ENCODE measurements around the gene ANOS1.

Gene ANOS1

DNA sequence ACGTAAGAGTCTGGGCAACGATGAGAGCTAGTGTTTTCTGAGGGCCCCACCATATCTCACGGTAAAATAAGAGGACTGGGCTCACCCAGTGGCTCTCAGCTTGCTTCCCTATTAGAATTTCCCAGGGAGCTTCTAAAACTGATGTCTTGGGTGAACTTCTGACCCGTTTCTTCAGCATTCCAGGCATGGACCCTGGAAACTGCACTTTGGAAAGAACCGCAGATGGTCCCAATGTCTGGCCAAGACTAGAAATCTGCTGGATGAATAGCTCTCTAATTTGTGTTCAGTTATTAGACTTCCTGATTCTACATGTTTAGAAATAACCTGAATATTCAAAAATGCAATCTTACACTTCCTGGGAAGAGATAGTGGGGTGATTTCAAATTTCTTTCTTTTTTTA is 127.8 kb downstream of the ANOS1 start:
- peaks cover 8% of the 10 kb centered on the region for H3K9me3 Mint-ChIP-seq
- H3K4me1 Mint-ChIP-seq: no peaks in the 10 kb centered on the region
- H3K27ac Mint-ChIP-seq: no peak overlapping the region

DNA sequence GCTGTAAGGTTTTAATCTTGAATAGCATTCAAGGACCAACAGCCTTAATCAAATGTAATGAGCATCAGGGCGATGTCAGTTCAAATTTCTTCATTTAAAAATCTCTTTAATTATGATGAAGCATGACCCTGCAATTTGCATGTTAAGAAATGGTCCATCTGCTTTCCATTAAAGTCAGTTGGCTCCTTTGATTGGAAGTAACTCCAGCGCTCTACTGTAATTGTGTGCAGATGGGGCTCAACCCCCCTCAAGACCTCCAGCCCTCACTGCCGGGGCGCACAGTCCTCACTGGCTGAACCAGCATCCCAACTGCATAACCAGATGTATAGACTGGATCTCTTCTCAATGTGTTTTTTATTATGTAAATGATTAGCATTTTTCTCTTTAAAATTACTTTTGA is 140.4 kb downstream of the ANOS1 start:
- no peak overlapping the region for H3K4me3 Mint-ChIP-seq
- H3K4me1 Mint-ChIP-seq: peaks cover 25% of the 10 kb centered on the region
- H3K9me3 Mint-ChIP-seq: no peaks in the 10 kb centered on the region
- no peak for DNase-seq
- TF ChIP-seq, protein P1, sequence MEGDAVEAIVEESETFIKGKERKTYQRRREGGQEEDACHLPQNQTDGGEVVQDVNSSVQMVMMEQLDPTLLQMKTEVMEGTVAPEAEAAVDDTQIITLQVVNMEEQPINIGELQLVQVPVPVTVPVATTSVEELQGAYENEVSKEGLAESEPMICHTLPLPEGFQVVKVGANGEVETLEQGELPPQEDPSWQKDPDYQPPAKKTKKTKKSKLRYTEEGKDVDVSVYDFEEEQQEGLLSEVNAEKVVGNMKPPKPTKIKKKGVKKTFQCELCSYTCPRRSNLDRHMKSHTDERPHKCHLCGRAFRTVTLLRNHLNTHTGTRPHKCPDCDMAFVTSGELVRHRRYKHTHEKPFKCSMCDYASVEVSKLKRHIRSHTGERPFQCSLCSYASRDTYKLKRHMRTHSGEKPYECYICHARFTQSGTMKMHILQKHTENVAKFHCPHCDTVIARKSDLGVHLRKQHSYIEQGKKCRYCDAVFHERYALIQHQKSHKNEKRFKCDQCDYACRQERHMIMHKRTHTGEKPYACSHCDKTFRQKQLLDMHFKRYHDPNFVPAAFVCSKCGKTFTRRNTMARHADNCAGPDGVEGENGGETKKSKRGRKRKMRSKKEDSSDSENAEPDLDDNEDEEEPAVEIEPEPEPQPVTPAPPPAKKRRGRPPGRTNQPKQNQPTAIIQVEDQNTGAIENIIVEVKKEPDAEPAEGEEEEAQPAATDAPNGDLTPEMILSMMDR (IDR thresholded peaks at IDR 0.05): no peak
- peaks cover 9% of the 10 kb centered on the region for H3K36me3 Mint-ChIP-seq (ENCODE audit: low read depth)
- peaks cover 3% of the 10 kb centered on the region for H3K27me3 Mint-ChIP-seq (ENCODE audit: low read depth, poor library complexity)
- H3K27ac Mint-ChIP-seq: no peak overlapping the region

More for the DNA sequence above, 127.8 kb downstream of the ANOS1 start:
- no peaks in the 10 kb centered on the region for H3K27me3 Mint-ChIP-seq (ENCODE audit: low read depth, poor library complexity)
- peaks cover 5% of the 10 kb centered on the region for H3K36me3 Mint-ChIP-seq (ENCODE audit: low read depth)
- no peak overlapping the region for H3K4me3 Mint-ChIP-seq
- TF ChIP-seq, protein P1 (IDR thresholded peaks at IDR 0.05): no peak
- no peak for DNase-seq

DNA sequence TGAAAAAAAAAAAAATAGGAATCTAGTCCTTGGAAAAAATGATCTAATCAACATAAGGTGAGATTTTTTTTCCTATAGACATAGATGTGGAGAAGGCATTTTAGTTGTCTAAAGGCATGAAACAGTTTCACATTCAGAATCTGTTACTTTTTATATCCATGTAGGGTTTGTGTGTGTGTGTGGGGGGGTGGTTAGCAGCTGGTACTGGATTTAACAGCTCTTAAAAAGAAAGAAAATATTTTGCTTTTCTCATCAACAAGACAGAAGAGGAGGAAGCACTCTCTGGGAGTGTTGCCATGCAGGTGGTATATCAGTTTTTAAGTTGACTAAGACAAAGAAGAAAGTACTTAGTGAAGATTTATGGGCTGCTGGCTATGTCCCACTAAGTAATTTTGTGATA is 145.0 kb downstream of the ANOS1 start:
- H3K4me1 Mint-ChIP-seq: peaks cover 52% of the 10 kb centered on the region
- H3K4me3 Mint-ChIP-seq: no peak overlapping the region
- H3K27me3 Mint-ChIP-seq (ENCODE audit: low read depth, poor library complexity): peaks cover 3% of the 10 kb centered on the region
- TF ChIP-seq, protein P1 (IDR thresholded peaks at IDR 0.05): no peak
- no peaks in the 10 kb centered on the region for H3K36me3 Mint-ChIP-seq (ENCODE audit: low read depth)
- no peak for DNase-seq
- H3K27ac Mint-ChIP-seq: peak overlapping the region; percentile 62
- H3K9me3 Mint-ChIP-seq: no peaks in the 10 kb centered on the region

DNA sequence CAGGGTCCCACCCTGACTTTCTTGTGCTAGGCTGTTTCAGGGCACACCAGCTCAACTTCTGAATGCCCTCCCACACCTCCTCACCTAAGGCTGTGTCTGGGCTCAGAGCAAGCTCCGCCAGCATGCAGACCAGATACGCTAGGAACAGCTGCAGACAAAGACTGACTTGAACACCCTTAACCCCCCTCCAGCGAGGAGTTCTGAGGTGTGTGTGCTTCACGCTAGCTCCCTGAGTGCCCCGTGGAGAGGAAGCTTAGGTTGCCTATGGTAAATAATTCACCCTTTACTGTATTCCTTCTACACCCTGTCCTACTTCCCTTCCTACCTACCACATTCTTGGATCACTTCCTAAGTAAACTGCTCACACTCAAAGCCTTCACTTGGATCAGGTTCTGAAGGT is 152.3 kb downstream of the ANOS1 start:
- DNase-seq: no peak
- TF ChIP-seq, protein P1 (IDR thresholded peaks at IDR 0.05): no peak
- Mint-ChIP-seq H3K4me1 (peaks cover 62% of the 10 kb centered on the region), H3K27ac (peak overlapping the region; percentile 44), H3K36me3 (ENCODE audit: low read depth) (peaks cover 7% of the 10 kb centered on the region), H3K27me3 (ENCODE audit: low read depth, poor library complexity) (peaks cover 5% of the 10 kb centered on the region), H3K9me3 (no peaks in the 10 kb centered on the region), H3K4me3 (no peak overlapping the region)

- Mint-ChIP-seq H3K27ac (no peak overlapping the region), H3K4me3 (no peak overlapping the region), H3K4me1 (peaks cover 39% of the 10 kb centered on the region), H3K36me3 (ENCODE audit: low read depth) (peaks cover 16% of the 10 kb centered on the region), H3K27me3 (ENCODE audit: low read depth, poor library complexity) (peaks cover 7% of the 10 kb centered on the region), H3K9me3 (no peaks in the 10 kb centered on the region)
- no peak for DNase-seq
- TF ChIP-seq, protein P1 (IDR thresholded peaks at IDR 0.05): no peak
Measured at GRCh38 chrX:8576821-8577220, 155.1 kb downstream of the ANOS1 start.

DNA sequence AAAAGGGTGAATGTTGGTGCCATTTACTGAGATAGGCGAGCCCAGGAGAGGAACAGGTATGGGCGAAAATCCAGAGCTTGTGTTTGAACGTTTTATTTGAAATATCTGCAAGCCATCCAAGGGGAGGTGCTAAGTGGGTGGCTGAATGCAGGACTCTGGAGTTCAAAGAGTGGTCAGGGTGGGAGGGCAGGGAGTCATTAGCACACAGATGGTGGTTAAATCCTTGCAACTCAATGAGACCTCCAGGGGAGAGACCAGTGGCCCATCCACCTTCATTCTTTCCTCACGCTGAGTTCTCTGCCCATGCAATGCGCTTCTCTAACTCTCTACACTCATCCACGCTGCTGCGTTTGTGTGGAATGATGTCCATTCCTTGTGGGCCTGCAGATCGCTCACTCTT is 166.2 kb downstream of the ANOS1 start:
- TF ChIP-seq, protein P1 (IDR thresholded peaks at IDR 0.05): no peak
- no peak overlapping the region for H3K4me3 Mint-ChIP-seq
- no peak for DNase-seq
- peaks cover 12% of the 10 kb centered on the region for H3K4me1 Mint-ChIP-seq
- peaks cover 11% of the 10 kb centered on the region for H3K36me3 Mint-ChIP-seq (ENCODE audit: low read depth)
- H3K27ac Mint-ChIP-seq: no peak overlapping the region
- no peaks in the 10 kb centered on the region for H3K27me3 Mint-ChIP-seq (ENCODE audit: low read depth, poor library complexity)
- no peaks in the 10 kb centered on the region for H3K9me3 Mint-ChIP-seq
